LHCN-M2 (cell line): Measurements from ENCODE around the gene IRAK1. TPM values are rescaled to one million over a fixed set of nuclear protein-coding genes. Genes with fewer than 3 reads are reported as not detected.
"Not testable (repeated sequence)": the region's sequence is repeated elsewhere in the genome, so short reads cannot be mapped to it uniquely, and the experiment has no call there.

Experiments
- DNase-seq: peaks from one replicate; pipeline ENCODE4 v3.0.0-alpha.2; 2012; ENCODE audit warnings: low read depth
- total RNA-seq: library from RNA; depleted of rRNA; stranded (reverse); fragments of >200 nt; gene quantifications from 2 replicates; pipeline ENCODE4 v1.2.3, GENCODE V29; 2014

Gene IRAK1
- total RNA-seq, 1 experiment from 2014 or later, result 135 TPM

DNA sequence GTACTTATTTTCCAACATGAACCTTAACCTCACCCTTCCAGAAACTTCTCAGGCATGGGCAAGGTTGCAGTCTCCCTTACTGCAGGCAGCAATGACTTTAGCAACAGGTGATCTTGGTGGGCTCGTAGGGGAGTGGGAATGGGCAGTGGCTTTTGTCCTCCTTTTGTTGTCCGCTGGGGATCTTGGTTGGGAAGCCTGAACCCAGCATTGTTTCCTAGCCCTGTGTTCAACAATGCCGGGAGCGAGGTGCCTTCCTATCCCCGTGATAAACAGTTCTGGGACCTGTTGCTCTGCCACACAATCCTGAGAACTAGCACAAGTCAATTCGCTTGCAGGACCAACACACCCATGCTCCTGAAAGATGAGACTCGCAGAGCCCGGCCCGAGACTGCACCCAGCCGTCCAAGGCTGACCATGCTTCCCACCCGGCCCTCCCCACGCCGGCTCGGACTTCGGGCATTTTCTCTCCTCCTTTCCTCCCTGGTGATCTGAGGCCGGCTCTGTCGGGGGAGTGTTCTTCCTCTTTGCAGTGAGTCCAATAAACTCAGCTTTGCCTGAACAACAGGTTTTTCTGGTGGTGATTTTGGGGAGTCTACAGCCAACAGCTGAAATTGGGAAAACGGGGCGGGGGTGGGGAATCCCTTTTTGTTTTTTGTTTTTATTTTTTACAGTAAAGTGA lies 20.2 kb downstream of the IRAK1 start:
- no peak for DNase-seq

DNA sequence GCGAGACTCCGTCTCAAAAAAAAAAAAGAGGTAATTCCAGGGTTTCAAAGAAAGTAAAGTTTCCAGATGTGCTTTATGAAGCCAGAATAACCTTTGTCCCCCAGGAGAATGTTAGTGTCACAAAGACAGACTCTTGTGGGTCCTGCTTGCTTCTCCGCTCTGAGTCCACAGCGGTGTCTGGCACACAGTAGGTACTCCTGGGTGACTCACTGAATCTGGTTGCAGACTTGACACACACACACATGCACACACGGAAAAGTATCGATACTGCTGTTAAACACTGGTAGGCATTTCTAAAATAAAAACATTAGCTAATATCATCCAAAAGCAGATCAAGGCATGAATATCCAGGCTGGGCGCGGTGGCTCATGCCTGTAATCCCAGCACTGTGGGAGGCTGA lies 24.2 kb downstream of the IRAK1 start:
- no peak for DNase-seq

DNA sequence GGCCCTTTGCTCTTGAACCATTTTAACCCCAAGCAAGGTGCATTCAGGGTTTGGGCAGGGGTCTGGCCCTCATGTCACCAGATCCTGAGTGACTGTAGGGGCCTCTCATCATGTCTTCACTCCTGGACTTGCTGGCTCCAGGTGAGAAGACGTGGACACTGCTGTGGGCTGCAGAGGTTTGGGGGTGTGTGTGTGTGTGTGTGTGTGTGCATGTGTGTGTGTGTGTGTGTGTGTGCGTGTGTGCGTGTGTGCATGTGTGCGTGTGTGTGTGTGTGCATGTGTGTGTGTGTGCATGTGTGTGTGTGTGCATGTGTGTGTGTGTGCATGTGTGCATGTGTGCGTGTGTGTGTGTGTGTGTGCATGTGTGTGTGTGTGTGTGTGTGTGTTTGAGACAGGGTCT lies 25.3 kb downstream of the IRAK1 start:
- DNase-seq, result not testable (repeated sequence)

DNA sequence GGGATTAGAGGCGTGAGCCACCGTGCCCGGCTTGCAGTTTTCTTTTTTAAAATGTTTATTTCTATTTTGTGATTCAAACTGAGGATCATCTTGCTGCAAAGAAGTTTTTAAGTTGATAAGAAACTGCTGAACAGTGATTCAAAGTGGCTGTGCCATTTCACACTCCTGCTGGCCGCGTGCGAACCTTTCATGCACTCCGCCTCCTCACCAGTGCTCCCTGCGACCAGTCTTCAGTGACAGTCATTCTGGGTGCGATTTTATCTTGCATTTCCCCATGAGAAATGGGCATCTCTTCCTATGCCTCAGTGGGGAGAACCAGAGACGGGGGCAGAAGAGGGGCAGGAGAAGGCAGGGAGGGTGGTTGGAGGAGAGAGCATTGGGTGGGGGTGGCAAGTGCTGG lies 25.7 kb downstream of the IRAK1 start:
- DNase-seq, result no peak

DNA sequence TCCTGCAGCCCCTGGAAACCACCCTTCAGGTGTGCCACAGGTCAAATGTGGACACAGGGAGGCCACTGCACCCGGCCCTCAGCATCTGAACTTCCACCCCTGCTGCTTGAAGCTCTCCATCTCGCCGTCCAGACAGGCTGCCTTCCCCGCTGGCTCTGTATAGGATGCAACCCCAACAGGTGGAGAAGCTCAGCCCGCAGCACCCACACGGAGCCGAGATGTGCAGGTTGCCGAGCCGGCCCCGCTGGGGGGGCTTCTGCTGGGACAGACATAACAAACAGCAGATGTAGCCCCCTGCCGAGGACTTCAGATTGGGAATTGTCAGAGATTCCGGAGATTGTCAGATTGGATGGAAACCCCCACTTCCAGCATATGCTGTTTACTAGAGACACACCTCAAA lies 26.6 kb downstream of the IRAK1 start:
- no peak for DNase-seq

DNA sequence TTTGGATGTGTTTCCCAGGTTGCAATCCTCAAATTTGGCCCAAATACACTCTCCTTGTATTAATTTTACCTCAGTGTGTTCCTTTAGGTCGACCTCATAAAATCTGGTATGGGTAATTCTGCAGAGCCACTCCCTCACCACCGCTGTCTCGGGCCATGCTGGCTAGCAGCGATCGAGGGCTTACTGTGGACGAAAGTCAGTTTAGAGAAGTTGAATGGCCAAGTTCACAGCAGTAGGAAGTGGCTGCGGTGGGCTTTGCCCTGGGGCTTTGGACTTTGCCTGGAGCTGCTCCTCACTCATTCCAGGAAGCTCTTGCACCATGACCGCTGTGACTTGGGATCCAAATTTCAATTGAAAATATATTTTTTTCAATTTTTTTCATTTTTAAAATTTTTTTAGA lies 27.5 kb downstream of the IRAK1 start:
- DNase-seq, result no peak

DNA sequence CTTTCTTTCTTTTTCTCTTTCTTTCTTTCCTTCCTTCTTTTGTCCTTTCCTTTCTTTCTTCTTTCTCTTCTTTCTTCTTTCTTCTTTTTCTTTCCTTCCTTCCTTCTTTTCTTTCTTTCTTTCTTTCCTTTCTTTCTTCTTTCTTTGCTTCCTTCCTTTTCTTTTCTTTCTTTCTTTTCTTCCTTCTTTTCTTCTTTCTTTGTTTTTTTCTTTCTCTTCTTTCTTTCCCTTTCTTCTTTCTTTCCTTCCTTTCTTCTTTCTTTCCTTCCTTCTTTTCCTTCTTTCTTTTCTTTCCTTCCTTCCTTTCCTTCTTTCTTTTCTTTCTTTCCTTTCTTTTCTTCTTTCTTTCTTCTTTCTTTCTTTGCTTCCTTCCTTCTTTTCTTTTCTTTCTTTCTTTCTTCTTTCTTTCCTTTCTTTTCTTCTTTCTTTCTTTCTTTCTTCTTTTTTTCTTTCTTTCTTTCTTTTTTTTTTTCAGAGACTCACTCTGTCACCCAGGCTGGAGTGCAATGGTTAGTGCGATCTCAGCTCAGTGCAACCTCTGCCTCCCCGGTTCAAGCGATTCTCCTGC lies 28.6 kb downstream of the IRAK1 start:
- DNase-seq, result no peak

DNA sequence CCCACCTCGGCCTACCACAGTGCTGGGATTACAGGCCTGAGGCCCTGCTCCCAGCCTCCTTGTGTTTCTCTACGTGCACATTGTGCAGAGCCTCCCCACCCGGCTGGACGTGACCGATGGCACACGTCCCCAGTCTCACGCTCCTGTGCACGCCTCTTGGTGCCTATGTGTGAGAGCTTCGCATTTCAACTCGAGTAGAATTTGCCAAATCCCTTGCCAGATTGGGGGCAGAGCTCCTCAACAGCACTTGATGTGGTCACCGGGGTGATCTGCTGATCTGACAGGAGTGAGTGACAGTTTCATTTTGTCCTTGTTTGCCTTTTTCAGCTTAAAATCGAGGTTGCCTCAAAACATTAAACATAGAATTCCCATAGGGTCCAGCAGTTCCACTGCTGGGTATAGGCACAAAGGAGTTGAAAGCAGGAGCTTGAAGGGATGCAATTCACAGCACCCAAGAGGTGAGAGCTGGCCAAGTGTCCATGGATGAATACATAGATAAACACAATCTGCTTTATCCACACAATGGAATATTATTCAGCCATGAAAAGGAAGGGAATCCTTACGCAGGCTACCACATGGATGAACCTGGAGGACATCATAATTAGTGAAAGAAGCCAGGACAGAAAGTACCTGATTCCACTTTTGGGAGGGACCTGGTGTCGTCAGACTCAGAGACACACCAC lies 29.6 kb downstream of the IRAK1 start:
- DNase-seq, result no peak

DNA sequence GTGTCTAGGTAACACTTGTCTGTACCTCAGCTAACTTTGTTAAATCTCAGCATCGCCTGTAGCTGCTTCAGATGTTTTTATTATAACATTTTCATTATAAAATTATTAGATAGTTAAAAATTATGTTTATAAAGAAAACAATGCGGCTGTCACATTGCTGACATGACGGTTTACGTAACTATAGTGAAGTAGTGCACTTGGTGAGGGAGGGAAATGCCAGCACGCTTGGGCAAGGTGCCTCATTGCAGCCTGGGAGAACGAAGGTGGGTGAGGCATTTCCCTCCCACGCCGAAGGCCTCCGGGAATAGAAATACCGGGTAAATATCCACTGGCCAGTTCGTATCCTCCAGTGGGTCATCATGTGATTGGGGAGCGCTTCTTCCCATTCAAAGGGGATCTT lies 31.2 kb downstream of the IRAK1 start:
- no peak for DNase-seq

DNA sequence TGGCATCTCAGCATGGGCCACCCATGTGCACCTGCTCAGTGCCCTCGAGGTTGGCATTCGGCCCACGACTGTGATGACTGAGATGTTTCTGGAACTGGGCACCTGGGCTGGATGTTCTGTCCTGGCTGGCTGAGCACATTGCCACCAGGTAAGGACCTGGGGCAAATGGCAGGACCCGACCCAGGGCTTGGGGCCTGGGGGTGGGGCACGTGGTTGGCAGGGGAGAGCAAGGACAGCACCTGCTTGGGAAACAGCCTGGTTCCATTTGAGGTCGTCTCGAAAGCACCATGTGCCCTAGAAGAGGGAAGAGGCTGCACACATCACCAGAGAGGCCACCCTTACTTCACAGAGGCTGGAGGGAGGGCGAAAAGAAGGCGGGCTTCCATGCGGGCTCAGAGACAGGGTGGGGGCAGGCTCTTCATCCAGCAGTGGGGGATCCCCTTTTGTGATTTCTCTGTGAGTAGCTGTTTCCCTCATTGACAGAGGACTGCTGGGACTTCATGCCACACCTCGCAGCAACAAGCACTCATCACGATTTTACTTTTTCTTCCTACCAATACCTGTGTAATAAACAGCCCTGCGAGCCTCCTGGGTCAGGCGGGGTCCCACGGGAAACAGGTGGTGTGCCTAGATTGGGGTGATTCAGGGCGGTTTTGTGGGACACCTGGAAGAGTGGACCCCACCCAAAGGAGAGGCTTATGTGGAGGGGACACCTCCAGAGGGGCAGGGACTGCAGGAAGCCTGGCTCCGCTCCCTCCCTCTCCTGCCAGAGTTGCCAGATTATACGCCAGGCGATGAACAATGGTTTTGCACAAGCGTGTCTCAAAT lies 35.1 kb downstream of the IRAK1 start:
- no peak for DNase-seq

DNA sequence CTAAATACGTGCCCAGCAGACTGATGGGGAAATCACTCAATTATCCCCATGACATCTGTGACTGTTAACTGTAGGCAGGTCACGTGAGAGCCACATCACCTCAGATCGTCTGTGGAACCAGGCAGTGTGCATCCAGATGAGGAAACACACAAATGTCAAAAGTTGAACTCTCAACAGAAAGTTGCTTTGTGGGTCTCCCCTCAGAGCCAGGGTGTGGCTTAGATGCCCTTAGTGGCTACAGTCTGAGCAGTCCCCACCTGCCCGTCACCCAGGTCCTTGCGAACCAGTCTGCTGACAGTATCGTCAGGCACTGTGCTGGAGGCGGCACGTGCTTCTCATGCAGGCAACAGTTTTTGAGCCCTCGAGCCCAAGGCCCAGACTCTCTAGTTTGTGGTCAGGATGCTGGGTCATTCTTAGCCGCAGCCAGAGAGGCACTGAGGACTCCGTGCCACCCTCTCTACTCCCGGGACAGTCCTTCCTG lies 36.3 kb downstream of the IRAK1 start:
- DNase-seq, result no peak

DNA sequence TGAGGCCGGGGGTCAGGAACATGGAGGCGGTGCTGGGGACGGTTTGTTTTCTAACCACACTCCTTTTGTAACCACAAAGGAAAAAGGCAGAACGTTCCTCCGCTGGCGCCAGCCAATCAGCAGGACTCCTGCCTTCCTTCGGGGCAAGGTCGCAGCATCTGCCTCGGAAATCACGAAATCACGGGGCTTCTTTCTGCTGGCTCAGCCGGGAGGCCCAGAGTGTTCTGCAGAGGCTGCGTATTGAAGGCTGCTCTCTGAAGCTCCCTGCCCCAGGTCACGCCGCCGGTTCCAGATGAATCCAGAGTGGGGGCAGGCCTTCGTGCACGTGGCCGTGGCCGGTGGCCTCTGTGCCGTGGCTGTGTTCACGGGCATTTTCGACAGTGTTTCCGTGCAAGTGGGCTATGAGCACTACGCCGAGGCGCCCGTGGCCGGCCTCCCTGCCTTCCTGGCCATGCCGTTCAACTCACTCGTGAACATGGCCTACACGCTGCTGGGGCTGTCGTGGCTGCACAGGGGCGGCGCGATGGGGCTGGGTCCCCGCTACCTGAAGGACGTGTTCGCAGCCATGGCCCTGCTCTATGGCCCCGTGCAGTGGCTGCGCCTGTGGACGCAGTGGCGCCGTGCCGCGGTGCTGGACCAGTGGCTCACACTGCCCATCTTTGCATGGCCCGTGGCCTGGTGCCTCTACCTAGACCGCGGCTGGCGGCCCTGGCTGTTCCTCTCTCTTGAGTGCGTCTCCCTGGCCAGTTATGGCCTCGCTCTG lies 37.8 kb downstream of the IRAK1 start:
- DNase-seq, result no peak

DNA sequence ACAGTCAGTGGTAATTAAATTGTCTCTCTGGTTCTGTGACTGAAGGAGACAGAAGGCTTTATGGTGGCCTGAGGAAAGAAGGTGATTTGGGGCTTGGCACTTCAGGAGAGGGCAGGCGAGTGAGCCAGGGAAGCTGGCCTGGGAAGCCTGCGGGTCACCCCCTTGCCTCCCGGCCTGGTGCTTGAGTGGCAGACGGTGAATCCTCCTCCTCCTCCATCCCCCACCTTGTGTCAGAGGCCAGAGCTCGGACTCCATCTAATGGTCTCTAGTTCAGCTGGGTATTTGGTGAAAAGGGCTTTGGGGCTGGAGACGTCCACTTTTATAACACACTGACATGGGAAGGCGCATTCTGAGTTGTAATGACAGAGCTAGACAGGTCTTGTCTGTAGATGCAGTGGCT lies 38.5 kb downstream of the IRAK1 start:
- no peak for DNase-seq

DNA sequence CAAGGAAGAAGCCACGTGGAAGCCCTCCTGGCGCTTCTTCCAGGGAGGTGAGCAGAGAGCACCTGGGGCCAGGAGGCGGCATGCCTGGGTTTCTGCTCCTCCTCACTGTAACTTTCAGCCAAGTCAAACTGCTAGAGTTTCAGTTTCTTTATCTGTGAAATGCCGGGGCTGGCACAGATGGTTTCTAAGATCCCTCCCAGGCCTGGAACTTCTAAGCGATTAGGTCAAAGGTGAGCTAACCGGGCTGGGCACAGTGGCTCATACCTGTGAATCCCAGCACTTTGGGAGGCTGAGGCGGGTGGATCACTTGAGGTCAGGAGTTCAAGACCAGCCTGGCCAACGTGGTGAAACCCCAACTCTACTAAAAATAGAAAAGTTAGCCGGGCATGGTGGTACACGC lies 39.3 kb downstream of the IRAK1 start:
- not testable (repeated sequence) for DNase-seq

DNA sequence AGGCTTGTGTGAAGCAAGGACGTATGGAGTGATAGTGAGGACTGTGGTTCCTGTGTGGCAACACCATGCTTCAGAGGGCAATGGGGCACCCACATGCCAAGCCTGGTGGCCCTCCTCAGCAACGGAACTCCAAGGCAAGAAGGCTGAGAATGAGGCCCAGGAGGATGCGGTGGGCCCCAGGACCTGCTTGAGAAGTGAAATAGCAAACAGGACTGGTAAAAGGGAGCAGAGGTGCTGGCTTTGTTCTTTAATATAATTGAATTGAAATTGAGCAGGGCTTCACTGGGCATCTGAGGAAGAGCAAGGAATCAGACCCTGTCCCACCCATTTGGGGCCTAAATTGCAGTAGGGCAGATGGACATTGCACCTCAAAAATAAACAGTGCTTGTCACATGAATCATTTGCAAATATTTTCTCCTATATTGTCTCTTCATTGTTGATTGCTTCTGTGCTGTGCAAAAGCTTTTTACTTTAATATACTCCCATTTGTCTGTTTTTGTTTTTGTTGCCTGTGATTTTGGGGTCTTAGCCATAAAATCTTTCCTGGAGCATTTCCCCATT lies 44.9 kb downstream of the IRAK1 start:
- DNase-seq, result no peak

DNA sequence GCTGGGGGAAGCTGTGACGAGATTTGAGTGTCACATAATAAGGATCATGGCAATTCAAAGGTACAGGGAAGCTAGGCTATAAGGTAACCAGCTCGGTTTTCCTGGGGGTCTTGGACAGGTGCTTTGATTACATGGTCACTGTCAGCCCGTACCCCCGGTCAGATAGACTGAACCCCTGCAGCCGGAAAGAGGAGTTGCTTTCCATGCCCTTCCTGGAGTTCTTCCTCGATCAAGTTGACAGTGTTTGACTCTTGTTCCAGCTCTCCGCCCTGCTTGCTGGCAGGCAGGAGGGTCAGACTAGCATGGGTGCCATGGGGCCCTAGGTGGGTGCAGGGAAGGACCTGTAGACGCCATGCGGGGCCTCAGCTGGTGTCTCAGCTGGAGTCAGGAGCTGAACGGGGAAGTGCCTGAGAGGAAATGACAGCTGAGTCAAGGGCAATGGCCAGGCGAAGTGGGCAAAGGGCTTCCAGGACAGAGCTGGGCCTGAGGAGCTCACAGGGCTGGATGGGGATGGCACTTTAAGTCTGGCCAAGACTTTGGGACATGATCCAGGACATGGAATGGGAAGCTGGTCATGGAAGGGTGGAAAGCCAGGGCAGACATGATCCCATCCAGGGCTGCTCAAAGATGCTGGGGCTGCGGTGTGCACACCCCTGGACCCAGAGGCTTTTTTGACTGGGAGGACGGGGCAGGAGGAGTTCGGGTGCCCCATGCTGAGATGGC lies 45.5 kb downstream of the IRAK1 start:
- no peak for DNase-seq

DNA sequence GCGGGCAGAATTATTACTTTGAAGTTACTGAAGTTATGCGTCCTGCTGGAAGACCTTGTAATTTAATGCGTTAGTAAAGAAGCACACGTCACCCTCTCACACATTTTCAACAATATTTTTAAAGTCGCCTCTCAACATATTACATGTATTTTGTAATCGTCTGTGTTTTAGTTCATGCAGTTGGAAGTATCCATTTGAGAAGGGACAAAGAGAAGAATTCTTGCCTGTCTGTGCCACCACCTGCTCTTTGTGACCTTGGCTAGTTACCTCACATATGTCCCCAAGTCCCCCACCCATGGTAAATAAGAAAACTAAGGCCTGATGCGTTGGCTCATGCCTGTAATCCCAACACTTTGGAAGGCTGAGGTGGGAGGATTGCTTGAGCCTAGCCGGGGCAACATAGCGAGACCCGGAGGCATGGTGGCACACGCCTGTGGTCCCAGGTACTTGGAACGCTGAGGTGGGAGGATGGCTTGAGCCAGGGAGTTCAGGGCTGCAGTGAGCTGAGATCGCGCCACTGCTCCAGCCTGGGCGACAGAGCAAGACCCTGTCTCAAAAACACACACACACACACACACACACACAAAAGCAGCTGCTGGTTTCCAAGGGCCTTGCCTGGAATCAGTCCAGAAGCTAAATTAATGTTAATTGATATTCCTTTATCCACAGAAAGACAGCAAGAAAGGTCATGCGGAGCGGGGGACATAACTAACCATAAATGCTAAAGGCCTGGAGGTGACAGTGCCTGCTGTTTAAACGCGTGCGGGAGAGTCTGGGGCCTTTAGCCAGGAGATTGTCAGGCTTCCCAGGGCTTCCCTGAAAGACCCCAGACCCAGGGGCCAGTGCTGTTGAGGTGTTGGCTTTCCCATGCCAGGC lies 46.3 kb downstream of the IRAK1 start:
- no peak for DNase-seq

DNA sequence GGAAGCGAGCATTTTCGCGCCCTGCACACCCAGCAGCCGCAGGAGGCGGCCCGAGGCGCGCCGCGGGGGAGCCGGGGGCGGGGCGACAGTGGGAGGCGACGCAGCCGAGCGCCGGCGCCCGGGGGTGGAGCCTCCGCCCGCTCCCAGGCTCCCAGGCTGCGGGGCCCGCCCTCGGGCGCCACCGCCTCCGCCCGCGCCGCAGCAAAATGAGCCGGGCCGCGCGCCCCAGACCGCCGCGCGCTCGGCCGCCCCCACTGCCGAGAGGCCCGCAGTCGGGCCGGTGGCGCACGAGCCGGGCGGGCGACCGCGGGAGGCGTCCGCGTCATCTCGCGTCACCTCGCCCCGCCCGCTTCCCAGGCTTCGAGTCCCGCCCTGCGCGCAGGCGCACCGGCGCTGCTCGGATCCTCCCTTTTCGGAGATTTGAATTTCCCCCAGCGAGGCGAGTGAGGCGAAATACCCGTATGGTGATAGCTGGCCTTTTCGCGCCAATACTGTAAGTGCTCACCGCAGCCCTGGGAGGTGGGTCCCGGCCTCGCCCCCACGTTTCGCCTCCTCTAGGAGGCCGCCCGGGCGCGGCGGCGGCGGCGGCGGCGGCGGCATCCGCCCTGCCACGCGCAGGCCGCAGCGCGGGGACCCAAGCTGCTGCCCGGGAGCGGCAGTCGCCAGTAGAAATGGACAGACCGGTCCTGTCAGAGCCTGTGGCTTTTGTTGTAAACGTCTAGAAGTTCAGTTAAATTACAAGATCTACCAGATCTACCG lies 47.2 kb downstream of the IRAK1 start, which contains the start of gene TMEM187:
TSS of gene TMEM187 (plus strand) at position 387 of the 759 bp plus-strand sequence. CDS start 9,309 bp downstream, outside the sequence.
- DNase-seq, result peak; percentile 89
